GM12892 (cell line): Measurements from ENCODE around the gene SORCS2.

Experiments used
- DNase-seq: peaks from one replicate; pipeline ENCODE4 v3.0.0; 2011; ENCODE audit not compliant: insufficient read length
- FAIRE-seq: peaks from 2 replicates; lab custom pipeline; 2011; peaks lifted over from hg19 to GRCh38; lab: Jason Lieb, UNC
- POLR2A ChIP-seq: IDR thresholded peaks from 2 replicates; pipeline ENCODE4 v1.6.1; 2011; ENCODE audit warnings: low read depth, low read length, control low read depth
- POLR2AphosphoS5 ChIP-seq: IDR thresholded peaks from 2 replicates; pipeline ENCODE4 v1.6.1; 2011; ENCODE audit warnings: low read depth, low read length, control low read depth
- TAF1 ChIP-seq: IDR thresholded peaks from 2 replicates; pipeline ENCODE4 v1.6.1; 2011; ENCODE audit warnings: low read depth, mild to moderate bottlenecking, control low read depth, low read length, borderline replicate concordance

The SORCS2 gene

GRCh38 chr4:7745301-7745885 is 553.1 kb downstream of the SORCS2 start:
- DNase-seq, result no peak
- no peak for FAIRE-seq
- no peak for TF ChIP-seq POLR2A
- TF ChIP-seq TAF1, result no peak
- TF ChIP-seq POLR2AphosphoS5, result no peak

- DNase-seq (no peak), FAIRE-seq (no peak)
- TF ChIP-seq TAF1, result no peak
- no peak for TF ChIP-seq POLR2AphosphoS5
- no peak for TF ChIP-seq POLR2A
Measured at GRCh38 chr4:7746351-7747061, 554.2 kb downstream of the SORCS2 start.

DNA sequence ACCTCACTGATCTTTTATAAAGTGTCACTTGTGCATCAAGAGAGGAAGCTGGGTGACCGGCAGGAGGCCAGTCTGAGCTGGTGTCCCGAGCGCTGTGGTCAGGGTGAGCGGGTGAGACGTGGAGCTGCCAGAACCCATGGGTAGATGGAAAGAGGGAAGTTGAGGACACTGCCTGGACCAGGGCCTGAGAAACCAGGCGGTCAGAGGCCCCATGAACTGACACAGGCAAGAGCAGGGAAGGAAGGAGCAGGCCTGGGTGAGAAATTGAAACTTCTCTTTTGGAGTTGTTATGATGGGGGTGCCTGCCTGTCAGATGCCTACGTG is 554.7 kb downstream of the SORCS2 start:
- TF ChIP-seq POLR2AphosphoS5 (no peak), POLR2A (no peak), TAF1 (no peak)
- FAIRE-seq, result no peak
- no peak for DNase-seq

DNA sequence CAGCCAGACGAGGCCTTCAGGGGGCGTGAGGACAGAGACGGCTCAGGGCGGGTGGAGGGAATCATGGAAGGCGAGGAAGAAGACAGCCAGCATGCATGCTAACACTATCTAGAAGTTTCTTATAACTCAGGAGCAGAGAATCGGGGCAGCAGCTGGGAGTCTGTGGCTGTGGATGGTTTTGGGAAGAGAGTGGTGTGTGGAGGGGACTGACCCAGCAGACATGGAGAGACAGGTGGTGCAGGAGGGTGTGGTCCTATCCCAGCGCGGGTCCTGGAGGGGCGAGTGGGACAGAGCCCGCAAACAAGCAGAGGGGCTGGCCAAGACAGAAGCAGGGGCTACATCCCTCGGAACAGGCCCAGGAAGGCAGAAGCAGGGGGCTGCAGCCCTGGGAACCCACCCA is 555.2 kb downstream of the SORCS2 start:
- no peak for TF ChIP-seq POLR2AphosphoS5
- no peak for FAIRE-seq

GRCh38 chr4:7750523-7750922 is 558.2 kb downstream of the SORCS2 start:
- FAIRE-seq (no peak), DNase-seq (no peak)
- TF ChIP-seq POLR2A, result no peak
- no peak for TF ChIP-seq POLR2AphosphoS5
- no peak for TF ChIP-seq TAF1

More for the DNA sequence above, 555.2 kb downstream of the SORCS2 start:
- DNase-seq, result no peak

DNA sequence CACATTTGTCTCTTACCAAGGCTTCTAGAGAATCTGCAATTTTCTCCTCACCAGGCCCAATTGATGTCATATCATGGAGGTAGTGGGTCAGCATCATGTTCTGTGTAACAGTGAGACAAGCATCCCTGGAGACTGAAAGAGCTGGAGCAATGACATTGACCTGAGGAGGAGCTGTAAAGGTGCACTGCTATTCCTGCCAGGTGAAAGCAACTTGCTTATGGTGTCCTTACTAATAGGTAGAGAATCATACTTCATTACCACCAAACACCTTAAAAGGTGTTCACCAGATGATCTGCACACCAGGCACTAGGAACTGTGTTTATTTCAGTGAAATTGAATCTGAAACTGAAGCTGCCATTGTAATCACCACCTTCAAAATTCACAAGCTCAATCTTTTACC is 558.6 kb downstream of the SORCS2 start:
- DNase-seq (no peak), FAIRE-seq (no peak)
- TF ChIP-seq POLR2AphosphoS5 (no peak), TAF1 (no peak), POLR2A (no peak)

- TF ChIP-seq POLR2A (no peak), TAF1 (no peak), POLR2AphosphoS5 (no peak)
- DNase-seq (no peak), FAIRE-seq (no peak)
Measured at GRCh38 chr4:7752649-7753048, 560.3 kb downstream of the SORCS2 start.

- TF ChIP-seq TAF1, result no peak
- no peak for TF ChIP-seq POLR2A
- TF ChIP-seq POLR2AphosphoS5, result no peak
- no peak for DNase-seq
- no peak for FAIRE-seq
Measured at GRCh38 chr4:7753271-7753670, 560.9 kb downstream of the SORCS2 start.

- no peak for TF ChIP-seq POLR2AphosphoS5
- no peak for TF ChIP-seq TAF1
- no peak for TF ChIP-seq POLR2A
- no peak for FAIRE-seq
- DNase-seq, result no peak
Measured at GRCh38 chr4:7753931-7754465, 561.7 kb downstream of the SORCS2 start.

DNA sequence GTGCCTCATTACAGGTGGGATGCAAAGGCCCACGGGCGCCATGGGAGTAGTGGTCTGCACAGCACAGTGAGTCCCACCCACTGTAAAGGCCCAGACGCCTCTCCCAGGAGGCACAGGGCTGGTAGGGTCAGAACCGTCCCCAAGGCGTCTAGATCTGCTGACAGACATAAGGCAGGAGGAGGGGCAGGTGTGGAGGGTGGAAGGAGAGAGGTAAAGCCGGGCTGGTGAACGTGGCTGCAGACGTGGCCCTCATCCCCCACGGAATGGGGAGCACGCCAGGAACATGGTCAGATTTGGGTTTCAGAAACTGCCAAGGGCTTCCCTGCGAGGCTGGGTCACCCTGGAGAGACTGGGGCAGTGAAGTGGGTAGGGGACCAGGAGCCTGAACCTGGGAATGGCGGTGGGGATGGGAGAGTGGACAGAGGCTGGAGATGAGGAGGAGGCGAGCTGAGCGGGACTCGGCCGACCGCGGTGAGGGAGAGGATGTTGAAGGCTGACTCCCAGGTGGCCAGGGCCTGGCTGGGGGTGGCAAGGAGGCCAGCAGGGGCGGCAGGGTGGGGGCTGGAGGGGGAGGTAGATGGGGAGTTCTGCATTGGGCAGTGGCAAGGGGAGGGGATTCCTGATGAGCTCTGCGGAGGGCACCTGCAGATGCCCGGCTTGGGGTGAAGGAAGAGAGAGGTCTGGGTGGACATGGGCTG is 562.4 kb downstream of the SORCS2 start:
- TF ChIP-seq POLR2A (no peak), POLR2AphosphoS5 (no peak), TAF1 (no peak)
- DNase-seq (no peak), FAIRE-seq (no peak)

GRCh38 chr4:7755561-7755960 is 563.2 kb downstream of the SORCS2 start:
- no peak for DNase-seq
- no peak for FAIRE-seq
- TF ChIP-seq TAF1 (no peak), POLR2A (no peak), POLR2AphosphoS5 (no peak)

- FAIRE-seq, result no peak
- no peak for TF ChIP-seq POLR2A
- TF ChIP-seq TAF1, result no peak
- TF ChIP-seq POLR2AphosphoS5, result no peak
- DNase-seq, result no peak
Measured at GRCh38 chr4:7756071-7756470, 563.7 kb downstream of the SORCS2 start.
